Upper lobe of left lung (tissue), 6 donors: ENCODE measurements around the gene MKLN1. TPM values are rescaled to one million over a fixed set of nuclear protein-coding genes. Genes with fewer than 3 reads are reported as not detected.

Experiments used
- ATAC-seq, 2 donors: fragments of 200-7000 bp; cut with Tn5 transposase; one replicate each; pipeline ENCODE4 v1.9.1; 2022; ENCODE audit warnings: mild to moderate bottlenecking in 2 of 2, moderate library complexity in 2 of 2; ENCODE audit not compliant: low FRiP score in 2 of 2
- DNase-seq, 2 donors: peaks; one replicate each; pipeline ENCODE4 v3.0.0-alpha.2; 2019 to 2020
- H3K27ac ChIP-seq, 4 donors: fragments of 200-600 bp; sonication (generic); one replicate each; pipeline ENCODE4 v1.5.1; 2016 to 2019
- H3K27me3 ChIP-seq, 4 donors: fragments of 200-600 bp; sonication (generic); one replicate each; pipeline ENCODE4 v1.5.1; 2017 to 2019
- H3K36me3 ChIP-seq, 4 donors: fragments of 200-600 bp; sonication (generic); one replicate each; pipeline ENCODE4 v1.5.1; 2016 to 2019
- H3K4me1 ChIP-seq, 4 donors: fragments of 200-600 bp; sonication (generic); one replicate each; pipeline ENCODE4 v1.5.1; 2018 to 2019
- H3K4me3 ChIP-seq, 4 donors: fragments of 200-600 bp; sonication (generic); one replicate each; pipeline ENCODE4 v1.5.1; 2017 to 2019; ENCODE audit warnings: mild to moderate bottlenecking in 2 of 4, moderate library complexity in 1 of 4
- H3K9me3 ChIP-seq, 4 donors: fragments of 200-600 bp; sonication (generic); one replicate each; pipeline ENCODE4 v1.5.1; 2018 to 2019
- CTCF ChIP-seq, 6 experiments: fragments of 450-650 bp in 4 of 6; fragments of 200-600 bp in 2 of 6; sonication (generic) in 2 of 6; IDR thresholded peaks; one replicate each; pipeline ENCODE4 v1.5.1; 2016 to 2019; ENCODE audit warnings: antibody characterized with exemption in 6 of 6
- EP300 ChIP-seq, 4 donors: sonication (generic); formaldehyde crosslinking; IDR thresholded peaks; one replicate each; pipeline ENCODE4 v1.5.1; 2017; ENCODE audit warnings: antibody characterized with exemption in 4 of 4, control low read depth in 2 of 4
- POLR2A ChIP-seq, 4 donors: fragments of 450-650 bp; IDR thresholded peaks; one replicate each; pipeline ENCODE4 v1.5.1; 2016 to 2017; ENCODE audit warnings: antibody characterized with exemption in 4 of 4, mild to moderate bottlenecking in 2 of 4
- POLR2AphosphoS5 ChIP-seq, 2 donors: sonication (generic); formaldehyde crosslinking; IDR thresholded peaks; one replicate each; pipeline ENCODE4 v1.5.1; 2017; ENCODE audit warnings: antibody characterized with exemption in 2 of 2
- WGBS, 2 donors: methylation state at CpG; one replicate each; pipeline ENCODE4 v1.1.5; 2017 to 2018; 5-methylcytosine and 5-hydroxymethylcytosine counted together
- total RNA-seq, 6 donors: library from RNA; depleted of rRNA in 4 of 6; stranded (reverse); fragments of >200 nt in 4 of 6; gene quantifications; one replicate each; pipeline versions ENCODE4 v1.1.0 to v1.2.1, GENCODE V29; 2016 to 2021
- donor health status: DM: no; HTN: no; CAD: no; lungs with moderate emphysema.
- donor health status: DM: no; HTN: yes; CAD: no; lungs with severe emphysema.

Gene MKLN1
- total RNA-seq, 6 donors from 2014 or later = 36.7 to 105 (median 44.5) TPM

- TF ChIP-seq EP300 (IDR thresholded peaks at IDR 0.05) (no peak), POLR2AphosphoS5 (IDR thresholded peaks at IDR 0.05) (no peak), POLR2A (IDR thresholded peaks at IDR 0.05) (no peak), CTCF (IDR thresholded peaks at IDR 0.05) (no peak)
- H3K27ac ChIP-seq = peak overlapping the region in 1 of 4 donors; percentile 79
Measured at GRCh38 chr7:131517218-131517923, 189.7 kb downstream of the MKLN1 start.

GRCh38 chr7:131518626-131519025, 190.9 kb downstream of the MKLN1 start:
- WGBS, 2 donors = 83 to 84% methylated on average over 5 to 11 of the region's 11 CpGs
- TF ChIP-seq POLR2AphosphoS5 (IDR thresholded peaks at IDR 0.05) = no peak
- TF ChIP-seq CTCF (IDR thresholded peaks at IDR 0.05) = no peak
- no peak for TF ChIP-seq POLR2A (IDR thresholded peaks at IDR 0.05)
- TF ChIP-seq EP300 (IDR thresholded peaks at IDR 0.05) = no peak
- Histone ChIP-seq H3K4me3 (no peak overlapping the region), H3K27me3 (no peaks in the 10 kb centered on the region), H3K9me3 (no peaks in the 10 kb centered on the region), H3K27ac (peak overlapping the region; percentile 5 to 79 (median 63)), H3K4me1 (peaks cover 17 to 35% (median 26%) of the 10 kb centered on the region in 4 donors), H3K36me3 (no peaks in the 10 kb centered on the region)
- DNase-seq = no peak
- no peak for ATAC-seq

More at GRCh38 chr7:131517218-131517923, 189.7 kb downstream of the MKLN1 start:
- Histone ChIP-seq H3K36me3 (no peaks in the 10 kb centered on the region), H3K9me3 (no peaks in the 10 kb centered on the region), H3K27me3 (no peaks in the 10 kb centered on the region), H3K4me3 (no peak overlapping the region), H3K4me1 (peaks cover 18 to 39% (median 33%) of the 10 kb centered on the region in 4 donors)
- WGBS, 2 donors = 87 to 91% methylated on average over 19 of the region's 19 CpGs
- DNase-seq = no peak
- no peak for ATAC-seq

- WGBS, 2 donors = 35 to 48% methylated on average over 7 of the region's 7 CpGs
- H3K9me3 ChIP-seq = no peaks in the 10 kb centered on the region
- DNase-seq (peak in 1 of 2 donors; percentile 82), ATAC-seq (peak; percentile 61 to 84)
- H3K27me3 ChIP-seq = no peaks in the 10 kb centered on the region
- TF ChIP-seq CTCF (IDR thresholded peaks at IDR 0.05) = no peak
- TF ChIP-seq POLR2A (IDR thresholded peaks at IDR 0.05) = no peak
- TF ChIP-seq EP300 (IDR thresholded peaks at IDR 0.05) = peak in 1 of 4 donors; percentile 26
- peak in 1 of 2 donors; percentile 63 for TF ChIP-seq POLR2AphosphoS5 (IDR thresholded peaks at IDR 0.05)
- peaks cover 8 to 30% (median 21%) of the 10 kb centered on the region in 4 donors for H3K4me1 ChIP-seq
- no peaks in the 10 kb centered on the region for H3K36me3 ChIP-seq
- H3K4me3 ChIP-seq = peak overlapping the region in 2 of 4 donors; percentile 22 to 26
- H3K27ac ChIP-seq = peak overlapping the region; percentile 75 to 79 (median 76)
Measured at GRCh38 chr7:131521651-131522163, 194.0 kb downstream of the MKLN1 start.

- TF ChIP-seq POLR2AphosphoS5 (IDR thresholded peaks at IDR 0.05) = no peak
- no peak for TF ChIP-seq CTCF (IDR thresholded peaks at IDR 0.05)
- TF ChIP-seq EP300 (IDR thresholded peaks at IDR 0.05) = no peak
- TF ChIP-seq POLR2A (IDR thresholded peaks at IDR 0.05) = no peak
- DNase-seq (no peak), ATAC-seq (no peak)
- WGBS, 2 donors = 57 to 61% methylated on average over 11 of the region's 11 CpGs
- H3K9me3 ChIP-seq = no peaks in the 10 kb centered on the region
- H3K4me1 ChIP-seq = peaks cover 10 to 30% (median 21%) of the 10 kb centered on the region in 4 donors
- H3K27me3 ChIP-seq = no peaks in the 10 kb centered on the region
- H3K36me3 ChIP-seq = no peaks in the 10 kb centered on the region
- H3K4me3 ChIP-seq = peak overlapping the region in 2 of 4 donors; percentile 7 to 26
- H3K27ac ChIP-seq = peak overlapping the region; percentile 75 to 79 (median 76)
Measured at GRCh38 chr7:131522325-131522930, 194.8 kb downstream of the MKLN1 start.
